Endothelial cell of umbilical vein (primary cell): Measurements from ENCODE around the gene KLHL30. TPM values are rescaled to one million over a fixed set of nuclear protein-coding genes. Genes with fewer than 3 reads are reported as not detected.

ENCODE experiments used
- BruUV-seq: library from RNA; stranded (reverse); fragments of 400-500 nt; replicated peaks from 2 replicates; lab custom pipeline; 2021; lab: Mats Ljungman, UMichigan
- CTCF ChIA-PET: fragments of 300-600, 350-600 bp; sonication (Branson Sonifier 250); formaldehyde crosslinking; loops from one replicate; lab custom pipeline; 2021; ENCODE audit warnings: antibody characterized with exemption, inconsistent platforms; lab: Charles Lee
- POLR2A ChIA-PET: fragments of 300-600, 350-600 bp; sonication (Branson Sonifier 250); formaldehyde crosslinking; loops from one replicate; lab custom pipeline; 2021; ENCODE audit warnings: antibody characterized with exemption, inconsistent platforms; lab: Charles Lee
- DNase-seq: peaks from one replicate; pipeline ENCODE4 v3.0.0-alpha.2; 2011; ENCODE audit warnings: low read depth, low spot score
- FAIRE-seq: peaks from 2 replicates; lab custom pipeline; 2011; peaks lifted over from hg19 to GRCh38; lab: Jason Lieb, UNC
- H2AFZ ChIP-seq: 2 replicates; pipeline ENCODE4 v1.6.0; 2012; ENCODE audit warnings: low read depth, low read length, control low read depth, inconsistent platforms
- H3K27ac ChIP-seq: 2 replicates; pipeline ENCODE4 v1.5.1; 2011; ENCODE audit warnings: low read depth, mild to moderate bottlenecking, control low read depth, low read length, moderate library complexity; ENCODE audit not compliant: insufficient read depth
- H3K27me3 ChIP-seq, 2 experiments: 2 replicates each; pipeline versions ENCODE4 v1.6.0 to v1.6.1; 2011; ENCODE audit warnings: low read length in 2 of 2, mixed read lengths in 1 of 2; ENCODE audit not compliant: control insufficient read depth in 2 of 2, insufficient read depth in 2 of 2
- H3K36me3 ChIP-seq, 2 experiments: 2 replicates in 1 of 2; 3 replicates in 1 of 2; pipeline ENCODE4 v1.5.1; 2011; ENCODE audit warnings: low read length in 2 of 2, mild to moderate bottlenecking in 1 of 2, moderate library complexity in 1 of 2; ENCODE audit not compliant: control insufficient read depth in 2 of 2, insufficient read depth in 2 of 2; ENCODE audit errors: extremely low read depth in 1 of 2
- H3K4me1 ChIP-seq: 3 replicates; pipeline ENCODE4 v1.5.1; 2011; ENCODE audit warnings: mild to moderate bottlenecking, low read length; ENCODE audit not compliant: control insufficient read depth, insufficient read depth; ENCODE audit errors: extremely low read depth
- H3K4me2 ChIP-seq: 2 replicates; pipeline ENCODE4 v1.6.1; 2011; ENCODE audit warnings: low read length, control low read depth, mixed read lengths; ENCODE audit not compliant: insufficient read depth
- H3K4me3 ChIP-seq, 3 experiments: fragments of 200-600 bp in 1 of 3; sonication (generic), shearing (Covaris generic) in 1 of 3; replicated peaks in 1 of 3; 2 replicates each; pipeline ENCODE4 v1.5.1; 2011 to 2016; ENCODE audit warnings: control low read depth in 3 of 3, low read length in 3 of 3, mild to moderate bottlenecking in 2 of 3, inconsistent platforms in 1 of 3, low read depth in 1 of 3, moderate library complexity in 1 of 3; ENCODE audit not compliant: insufficient read depth in 1 of 3
- H3K79me2 ChIP-seq: 2 replicates; pipeline ENCODE4 v1.6.0; 2012; ENCODE audit warnings: low read length, inconsistent platforms; ENCODE audit not compliant: control insufficient read depth, insufficient read depth
- H3K9ac ChIP-seq: replicated peaks from 2 replicates; pipeline ENCODE3; 2011; ENCODE audit warnings: low read length, control low read depth; ENCODE audit not compliant: insufficient read depth; ENCODE audit errors: extremely low read depth
- H3K9me1 ChIP-seq: replicated peaks from 3 replicates; pipeline ENCODE4 v1.6.0; 2011; ENCODE audit warnings: mild to moderate bottlenecking, low read length; ENCODE audit not compliant: control insufficient read depth, insufficient read depth; ENCODE audit errors: extremely low read depth
- H3K9me3 ChIP-seq: replicated peaks from 2 replicates; pipeline ENCODE4 v1.5.1; 2012; ENCODE audit warnings: low read length, inconsistent platforms; ENCODE audit not compliant: control insufficient read depth, insufficient read depth
- H4K20me1 ChIP-seq: replicated peaks from 2 replicates; pipeline ENCODE3; 2011; ENCODE audit warnings: mild to moderate bottlenecking, low read length; ENCODE audit not compliant: control insufficient read depth, insufficient read depth; ENCODE audit errors: extremely low read depth
- EZH2 ChIP-seq: IDR thresholded peaks from 2 replicates; pipeline ENCODE4 v1.6.1; 2012; ENCODE audit warnings: borderline replicate concordance, low read depth, mild to moderate bottlenecking, moderate library complexity, low read length, inconsistent platforms; ENCODE audit not compliant: severe bottlenecking
- FOS ChIP-seq: IDR thresholded peaks from 2 replicates; pipeline ENCODE4 v1.6.1; 2011; ENCODE audit warnings: mild to moderate bottlenecking, low read length, moderate library complexity, borderline replicate concordance; ENCODE audit not compliant: insufficient read depth
- GATA2 ChIP-seq: IDR thresholded peaks from 2 replicates; pipeline ENCODE4 v1.7.0; 2011; ENCODE audit warnings: low read depth, mild to moderate bottlenecking, moderate library complexity, mixed read lengths, low read length; ENCODE audit not compliant: insufficient read length, insufficient read depth
- JUN ChIP-seq: IDR thresholded peaks from 2 replicates; pipeline ENCODE4 v1.6.1; 2011; ENCODE audit warnings: borderline replicate concordance, low read depth; ENCODE audit not compliant: insufficient read length, insufficient read depth
- MYC ChIP-seq: IDR thresholded peaks from one replicate; pipeline ENCODE4 v1.6.1; 2011; ENCODE audit warnings: mild to moderate bottlenecking, low read depth, low read length
- POLR2A ChIP-seq: IDR thresholded peaks from 2 replicates; pipeline ENCODE4 v1.6.1; 2012; ENCODE audit warnings: low read depth, mild to moderate bottlenecking, control low read depth, low read length
- POLR2AphosphoS5 ChIP-seq: IDR thresholded peaks from 2 replicates; pipeline ENCODE4 v1.6.1; 2012; ENCODE audit warnings: low read depth, mild to moderate bottlenecking, control low read depth, low read length, moderate library complexity; ENCODE audit not compliant: insufficient read depth
- dilution Hi-C: fragments of 300-500 bp; cut with MboI; formaldehyde crosslinking; loops from one replicate; pipeline ENCODE4 v1.15.0; 2019; ENCODE audit warnings: low sequenced_read_pairs; ENCODE audit not compliant: extremely low pct_ligation_motif_present
- intact Hi-C: fragments of 100-400 bp; cut with micrococcal nuclease; formaldehyde crosslinking; loops from one replicate; pipeline ENCODE4 v1.10.0; 2022
- polyA plus RNA-seq, 4 experiments: library from polyadenylated mRNA; depleted of rRNA in 3 of 4; stranded (reverse) in 3 of 4; unstranded in 1 of 4; fragments of >200 nt; gene quantifications; 2 replicates each; pipeline versions ENCODE4 v1.2.1 to v1.2.3, GENCODE V29; 2011 to 2012; ENCODE audit warnings: missing spikeins in 1 of 4
- total RNA-seq: library from RNA; stranded (reverse); gene quantifications from 2 replicates; pipeline ENCODE4 v1.2.3, GENCODE V29; 2021
- TF ChIP-seq, protein P1 (sequence below): IDR thresholded peaks from 2 replicates; pipeline ENCODE4 v1.6.1; 2011; ENCODE audit not compliant: insufficient read depth, insufficient read length
- TF ChIP-seq, protein P2 (sequence below), 2 donors: IDR thresholded peaks; 1 replicate in 1 of 2; 2 replicates in 1 of 2; pipeline ENCODE4 v1.5.1; 2011; ENCODE audit warnings: low read length in 2 of 2, mild to moderate bottlenecking in 2 of 2, moderate library complexity in 2 of 2, control low read depth in 1 of 2, inconsistent platforms in 1 of 2, low read depth in 1 of 2; ENCODE audit not compliant: insufficient read depth in 1 of 2; ENCODE audit errors: extremely low read depth in 1 of 2

Gene KLHL30
- total and polyA plus RNA-seq, 2 donors (not counting 3 experiments of a cell fraction or from before 2014, with no cell fraction given) = not detected

DNA sequence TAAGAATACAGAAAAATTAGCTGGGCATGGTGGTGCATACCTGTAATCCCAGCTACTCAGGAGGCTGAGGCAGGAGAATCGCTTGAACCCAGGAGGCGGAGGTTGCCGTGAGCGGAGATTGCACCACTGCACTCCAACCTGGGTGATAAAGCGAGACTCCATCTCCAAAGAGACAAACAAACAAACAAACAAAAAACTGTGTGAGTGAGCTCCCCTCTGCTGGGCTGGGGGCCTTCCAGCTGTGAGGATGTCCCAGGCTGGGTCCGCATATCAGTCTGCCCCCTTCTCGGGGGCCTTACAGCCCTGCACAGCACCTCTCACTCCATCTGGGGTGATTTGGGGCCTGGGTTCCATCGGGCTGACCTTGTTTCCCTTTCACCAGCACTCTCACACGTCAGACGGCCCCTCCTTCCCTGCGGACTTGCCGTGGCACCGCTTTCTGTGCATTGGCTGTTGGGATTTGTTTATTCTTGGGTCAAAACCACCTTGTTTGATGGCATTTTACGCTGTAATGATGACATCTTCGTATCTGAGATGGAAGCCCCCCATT lies 2.8 kb upstream of the KLHL30 start:
- intact Hi-C loops = no loop called here
- Histone ChIP-seq H3K9me3 (no peaks in the 10 kb centered on the region), H3K27ac (no peak overlapping the region), H3K27me3 (no peaks in the 10 kb centered on the region), H3K79me2 (no peaks in the 10 kb centered on the region), H3K9me1 (no peaks in the 10 kb centered on the region), H2AFZ (no peak overlapping the region), H4K20me1 (no peaks in the 10 kb centered on the region), H3K4me3 (no peak overlapping the region), H3K4me2 (no peak overlapping the region), H3K9ac (no peak overlapping the region), H3K36me3 (no peaks in the 10 kb centered on the region), H3K4me1 (no peaks in the 10 kb centered on the region)
- BruUV-seq = no TSS peak
- TF ChIP-seq POLR2AphosphoS5 (no peak), EZH2 (no peak), POLR2A (no peak), FOS (no peak), JUN (no peak), GATA2 (no peak), MYC (no peak)
- TF ChIP-seq, protein P1, sequence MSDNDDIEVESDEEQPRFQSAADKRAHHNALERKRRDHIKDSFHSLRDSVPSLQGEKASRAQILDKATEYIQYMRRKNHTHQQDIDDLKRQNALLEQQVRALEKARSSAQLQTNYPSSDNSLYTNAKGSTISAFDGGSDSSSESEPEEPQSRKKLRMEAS = no peak
- TF ChIP-seq, protein P2, sequence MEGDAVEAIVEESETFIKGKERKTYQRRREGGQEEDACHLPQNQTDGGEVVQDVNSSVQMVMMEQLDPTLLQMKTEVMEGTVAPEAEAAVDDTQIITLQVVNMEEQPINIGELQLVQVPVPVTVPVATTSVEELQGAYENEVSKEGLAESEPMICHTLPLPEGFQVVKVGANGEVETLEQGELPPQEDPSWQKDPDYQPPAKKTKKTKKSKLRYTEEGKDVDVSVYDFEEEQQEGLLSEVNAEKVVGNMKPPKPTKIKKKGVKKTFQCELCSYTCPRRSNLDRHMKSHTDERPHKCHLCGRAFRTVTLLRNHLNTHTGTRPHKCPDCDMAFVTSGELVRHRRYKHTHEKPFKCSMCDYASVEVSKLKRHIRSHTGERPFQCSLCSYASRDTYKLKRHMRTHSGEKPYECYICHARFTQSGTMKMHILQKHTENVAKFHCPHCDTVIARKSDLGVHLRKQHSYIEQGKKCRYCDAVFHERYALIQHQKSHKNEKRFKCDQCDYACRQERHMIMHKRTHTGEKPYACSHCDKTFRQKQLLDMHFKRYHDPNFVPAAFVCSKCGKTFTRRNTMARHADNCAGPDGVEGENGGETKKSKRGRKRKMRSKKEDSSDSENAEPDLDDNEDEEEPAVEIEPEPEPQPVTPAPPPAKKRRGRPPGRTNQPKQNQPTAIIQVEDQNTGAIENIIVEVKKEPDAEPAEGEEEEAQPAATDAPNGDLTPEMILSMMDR (IDR thresholded peaks at IDR 0.05; ENCODE audit: extremely low read depth in 1 of 2, insufficient read depth in 1 of 2, low read depth in 1 of 2, low read length in 2 of 2) = no peak
- dilution Hi-C loops = no loop called here
- POLR2A ChIA-PET = no interaction called here
- no peak for FAIRE-seq
- CTCF ChIA-PET = no interaction called here
- DNase-seq = no peak
